Neural cell (in vitro differentiated cells): ENCODE data around the gene CTDSPL. TPM values are rescaled to one million over a fixed set of nuclear protein-coding genes. Genes with fewer than 3 reads are reported as not detected.

ENCODE experiments used
- H2AFZ ChIP-seq: fragments of 200-600, 300-800 bp; sonication (generic), shearing (Covaris generic); 2 replicates; pipeline ENCODE4 v1.6.0; 2014; ENCODE audit warnings: low read depth, mild to moderate bottlenecking, antibody characterized with exemption, low read length, moderate library complexity
- H3F3A ChIP-seq: fragments of 200-600 bp; shearing (Covaris generic); 2 replicates; pipeline ENCODE4 v1.6.1; 2016; ENCODE audit warnings: mild to moderate bottlenecking, moderate library complexity, mixed read lengths, antibody characterized with exemption, low read length; ENCODE audit not compliant: insufficient read depth, poor library complexity, severe bottlenecking
- H3K27ac ChIP-seq: fragments of 200-600, 300-800 bp; sonication (generic), shearing (Covaris generic); 2 replicates; pipeline ENCODE4 v1.5.1; 2014; ENCODE audit warnings: mild to moderate bottlenecking, low read length, moderate library complexity
- H3K27me3 ChIP-seq: fragments of 300-800, 200-600 bp; sonication (generic), shearing (Covaris generic); 2 replicates; pipeline ENCODE4 v1.6.0; 2014; ENCODE audit warnings: mild to moderate bottlenecking, low read depth, low read length, moderate library complexity; ENCODE audit not compliant: insufficient read depth
- H3K36me3 ChIP-seq: fragments of 300-800, 200-600 bp; sonication (generic), shearing (Covaris generic); 2 replicates; pipeline ENCODE4 v1.5.1; 2014; ENCODE audit warnings: mild to moderate bottlenecking, antibody characterized with exemption, low read length, moderate library complexity; ENCODE audit not compliant: insufficient read depth
- H3K4me2 ChIP-seq: fragments of 300-800, 200-600 bp; sonication (generic), shearing (Covaris generic); 2 replicates; pipeline ENCODE4 v1.6.0; 2014; ENCODE audit warnings: mild to moderate bottlenecking, low read length
- H3K4me3 ChIP-seq: fragments of 300-800, 200-600 bp; sonication (generic), shearing (Covaris generic); 2 replicates; pipeline ENCODE4 v1.5.1; 2014; ENCODE audit warnings: mild to moderate bottlenecking, low read length, moderate library complexity
- H3K79me2 ChIP-seq: fragments of 200-600 bp; shearing (Covaris generic); replicated peaks from 2 replicates; pipeline ENCODE4 v1.6.0; 2014; ENCODE audit warnings: mild to moderate bottlenecking, low read length, moderate library complexity; ENCODE audit not compliant: insufficient read depth
- H3K9ac ChIP-seq: fragments of 300-800, 200-600 bp; sonication (generic), shearing (Covaris generic); 2 replicates; pipeline ENCODE4 v1.6.1; 2016; ENCODE audit warnings: mild to moderate bottlenecking, low read length, mixed read lengths
- H3K9me2 ChIP-seq: fragments of 200-600 bp; shearing (Covaris generic); 2 replicates; pipeline ENCODE4 v1.6.1; 2016; ENCODE audit warnings: mild to moderate bottlenecking, low read length, mixed read lengths; ENCODE audit not compliant: insufficient read depth
- H3K9me3 ChIP-seq: fragments of 200-600, 300-800 bp; sonication (generic), shearing (Covaris generic); 2 replicates; pipeline ENCODE4 v1.6.1; 2016; ENCODE audit warnings: mild to moderate bottlenecking, mixed run types, low read length, moderate library complexity, mixed read lengths
- H4K20me1 ChIP-seq: fragments of 200-600 bp; shearing (Covaris generic); 2 replicates; pipeline ENCODE4 v1.6.1; 2016; ENCODE audit warnings: mild to moderate bottlenecking, mixed run types; ENCODE audit not compliant: insufficient read depth
- EP300 ChIP-seq: fragments of 450-650 bp; conservative IDR thresholded peaks from 2 replicates; pipeline ENCODE4 v1.6.1; 2014; ENCODE audit warnings: antibody characterized with exemption, mild to moderate bottlenecking, moderate library complexity; ENCODE audit not compliant: poor library complexity, severe bottlenecking
- EZH2 ChIP-seq: fragments of 200-600, 300-800 bp; shearing (Covaris generic), sonication (generic); IDR thresholded peaks from 2 replicates; pipeline ENCODE4 v1.6.1; 2014; ENCODE audit warnings: antibody characterized with exemption, low read length, borderline replicate concordance, mild to moderate bottlenecking; ENCODE audit not compliant: insufficient read depth, poor library complexity, severe bottlenecking
- MXI1 ChIP-seq: fragments of 450-650 bp; conservative IDR thresholded peaks from 2 replicates; pipeline ENCODE4 v1.6.1; 2014; ENCODE audit warnings: antibody characterized with exemption, mild to moderate bottlenecking; ENCODE audit not compliant: poor library complexity, severe bottlenecking
- POLR2AphosphoS5 ChIP-seq: IDR thresholded peaks from 2 replicates; pipeline ENCODE4 v1.6.1; 2012
- RAD21 ChIP-seq: fragments of 450-650 bp; conservative IDR thresholded peaks from 2 replicates; pipeline ENCODE4 v1.6.1; 2014; ENCODE audit warnings: antibody characterized with exemption, mild to moderate bottlenecking, moderate library complexity
- REST ChIP-seq: IDR thresholded peaks from 2 replicates; pipeline ENCODE4 v1.6.1; 2012; ENCODE audit warnings: borderline replicate concordance
- SMC3 ChIP-seq: fragments of 450-650 bp; conservative IDR thresholded peaks from 2 replicates; pipeline ENCODE4 v1.6.1; 2014; ENCODE audit warnings: antibody characterized with exemption, mild to moderate bottlenecking, moderate library complexity; ENCODE audit not compliant: poor library complexity
- TAF1 ChIP-seq: IDR thresholded peaks from 2 replicates; pipeline ENCODE4 v1.6.1; 2012; ENCODE audit warnings: low read depth
- polyA plus RNA-seq: library from polyadenylated mRNA; depleted of rRNA; stranded (reverse); fragments of >200 nt; gene quantifications from 2 replicates; pipeline ENCODE4 v1.2.3, GENCODE V29; 2014
- TF ChIP-seq, protein P1 (sequence below): fragments of 450-650 bp; IDR thresholded peaks from 2 replicates; pipeline ENCODE4 v1.5.1; 2014; ENCODE audit warnings: antibody characterized with exemption, mild to moderate bottlenecking, moderate library complexity; ENCODE audit not compliant: poor library complexity, severe bottlenecking

Gene CTDSPL
- polyA plus RNA-seq, 1 donor from 2014 or later: 17.0 TPM

DNA sequence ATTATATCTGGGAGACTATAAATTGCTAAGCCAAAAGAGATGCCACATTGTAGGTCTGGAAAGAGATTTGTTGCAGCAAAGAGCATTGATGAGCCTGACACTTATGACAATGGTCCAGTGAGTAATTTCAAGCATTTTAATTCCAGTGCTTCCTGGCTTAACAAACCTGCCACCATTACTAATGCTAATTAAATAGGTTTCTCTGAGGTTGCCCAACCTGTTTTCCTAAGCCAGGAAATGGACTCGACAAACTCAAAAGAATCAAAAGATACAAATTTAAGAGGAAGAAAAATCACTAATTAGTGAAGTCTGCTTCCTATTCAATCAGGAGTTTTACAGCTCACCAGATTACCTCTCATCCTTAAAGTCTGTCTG is 36.7 kb upstream of the CTDSPL start:
- TF ChIP-seq EZH2 (no peak), SMC3 (no peak), TAF1 (no peak), REST (no peak), POLR2AphosphoS5 (no peak), MXI1 (no peak), RAD21 (no peak), EP300 (no peak)
- TF ChIP-seq, protein P1, sequence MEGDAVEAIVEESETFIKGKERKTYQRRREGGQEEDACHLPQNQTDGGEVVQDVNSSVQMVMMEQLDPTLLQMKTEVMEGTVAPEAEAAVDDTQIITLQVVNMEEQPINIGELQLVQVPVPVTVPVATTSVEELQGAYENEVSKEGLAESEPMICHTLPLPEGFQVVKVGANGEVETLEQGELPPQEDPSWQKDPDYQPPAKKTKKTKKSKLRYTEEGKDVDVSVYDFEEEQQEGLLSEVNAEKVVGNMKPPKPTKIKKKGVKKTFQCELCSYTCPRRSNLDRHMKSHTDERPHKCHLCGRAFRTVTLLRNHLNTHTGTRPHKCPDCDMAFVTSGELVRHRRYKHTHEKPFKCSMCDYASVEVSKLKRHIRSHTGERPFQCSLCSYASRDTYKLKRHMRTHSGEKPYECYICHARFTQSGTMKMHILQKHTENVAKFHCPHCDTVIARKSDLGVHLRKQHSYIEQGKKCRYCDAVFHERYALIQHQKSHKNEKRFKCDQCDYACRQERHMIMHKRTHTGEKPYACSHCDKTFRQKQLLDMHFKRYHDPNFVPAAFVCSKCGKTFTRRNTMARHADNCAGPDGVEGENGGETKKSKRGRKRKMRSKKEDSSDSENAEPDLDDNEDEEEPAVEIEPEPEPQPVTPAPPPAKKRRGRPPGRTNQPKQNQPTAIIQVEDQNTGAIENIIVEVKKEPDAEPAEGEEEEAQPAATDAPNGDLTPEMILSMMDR: no peak
- H3K4me2 ChIP-seq: no peak overlapping the region
- H3K36me3 ChIP-seq: no peaks in the 10 kb centered on the region

GRCh38 chr3:37825744-37826400 is 35.8 kb upstream of the CTDSPL start:
- Histone ChIP-seq H3F3A (no peaks in the 10 kb centered on the region), H3K4me2 (no peak overlapping the region), H2AFZ (no peak overlapping the region), H3K36me3 (no peaks in the 10 kb centered on the region), H3K9me3 (no peaks in the 10 kb centered on the region), H3K9me2 (no peaks in the 10 kb centered on the region), H4K20me1 (no peaks in the 10 kb centered on the region), H3K4me3 (no peak overlapping the region), H3K27ac (no peak overlapping the region), H3K79me2 (no peaks in the 10 kb centered on the region), H3K27me3 (no peaks in the 10 kb centered on the region), H3K9ac (no peak overlapping the region)
- TF ChIP-seq, protein P1: no peak
- no peak for TF ChIP-seq EZH2
- no peak for TF ChIP-seq RAD21
- no peak for TF ChIP-seq POLR2AphosphoS5
- no peak for TF ChIP-seq SMC3
- TF ChIP-seq MXI1: no peak
- TF ChIP-seq REST: no peak
- no peak for TF ChIP-seq EP300
- TF ChIP-seq TAF1: no peak

More for the DNA sequence above, 36.7 kb upstream of the CTDSPL start:
- Histone ChIP-seq H3K9me3 (no peaks in the 10 kb centered on the region), H4K20me1 (no peaks in the 10 kb centered on the region), H3K9me2 (no peaks in the 10 kb centered on the region), H3K27me3 (no peaks in the 10 kb centered on the region), H3K9ac (no peak overlapping the region), H3K79me2 (no peaks in the 10 kb centered on the region), H2AFZ (no peak overlapping the region), H3K27ac (no peak overlapping the region), H3F3A (no peaks in the 10 kb centered on the region), H3K4me3 (no peak overlapping the region)
